SW 1271 (cell line): ENCODE data around the gene CBX4.
"Not testable (repeated sequence)": the region's sequence is repeated elsewhere in the genome, so short reads cannot be mapped to it uniquely, and the experiment has no call there.

ENCODE experiments used
- DNase-seq, 2 experiments: peaks; one replicate each; lab custom pipeline; 2025; lab: John Stamatoyannopoulos, UW

CBX4 gene

DNA sequence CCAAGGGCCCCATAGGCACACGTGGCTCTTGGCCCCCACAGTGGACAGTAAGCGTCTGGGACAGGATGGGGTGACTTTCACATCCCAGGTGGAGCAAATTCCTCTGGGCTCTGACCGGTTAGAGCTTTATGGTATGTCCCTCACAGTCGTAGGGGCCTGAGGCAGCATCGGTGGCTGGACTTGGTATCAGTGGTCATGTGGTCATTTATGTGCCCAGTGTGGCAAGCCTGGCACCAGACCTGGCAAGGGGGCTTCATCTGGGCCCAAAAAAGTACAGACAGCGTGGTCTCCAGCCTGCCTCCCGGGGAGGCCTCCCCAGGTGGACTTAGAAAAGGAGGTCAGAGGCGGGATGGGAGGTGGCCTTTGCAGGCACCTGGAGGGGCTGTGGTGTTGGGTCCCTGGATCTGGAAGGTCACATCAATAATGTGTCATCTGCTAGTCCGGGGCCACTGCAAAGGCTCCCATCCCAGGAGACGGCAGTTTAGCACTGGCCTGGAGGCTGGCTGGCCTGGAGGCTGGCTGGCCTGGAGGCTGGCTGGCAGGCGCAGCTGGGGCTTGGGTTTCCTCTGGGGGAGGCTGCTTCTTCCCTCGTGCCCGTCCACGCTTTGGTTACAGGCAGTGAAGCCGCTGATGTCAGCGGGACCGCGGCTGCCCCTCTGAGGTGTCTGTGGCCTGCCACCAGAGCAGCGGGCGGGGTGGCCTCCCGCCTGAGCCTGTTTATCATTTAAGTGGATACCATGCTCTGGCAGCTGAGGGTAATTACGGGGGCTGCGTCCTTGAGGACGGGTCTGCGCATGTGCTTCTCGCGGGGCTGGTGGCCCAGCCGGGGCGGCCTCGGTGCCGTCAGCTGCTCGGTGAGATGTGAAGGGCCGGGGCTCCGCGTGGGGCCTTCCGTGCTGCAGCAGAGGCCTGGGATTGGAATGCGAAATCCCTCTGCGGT is 20.7 kb upstream of the CBX4 start:
- DNase-seq = no peak

DNA sequence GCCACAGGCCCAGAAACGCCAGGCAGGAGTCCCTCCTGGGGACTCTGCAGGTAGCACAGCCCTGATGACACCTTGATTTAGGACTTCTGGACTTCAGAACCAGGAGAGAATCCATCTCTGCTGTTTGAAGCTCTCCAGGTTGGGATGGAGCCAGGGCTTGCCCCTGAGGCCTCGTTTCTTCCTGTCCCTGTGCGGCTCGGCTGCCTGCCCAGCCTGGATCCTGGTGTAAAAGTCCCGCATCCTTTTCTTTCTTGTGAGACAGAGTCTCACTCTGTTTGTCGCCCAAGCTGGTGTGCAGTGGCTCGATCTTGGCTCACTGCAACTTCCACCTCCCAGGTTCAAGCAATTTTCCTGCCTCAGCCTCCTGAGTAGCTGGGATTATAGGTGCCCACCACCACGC is 17.9 kb upstream of the CBX4 start:
- DNase-seq = no peak

DNA sequence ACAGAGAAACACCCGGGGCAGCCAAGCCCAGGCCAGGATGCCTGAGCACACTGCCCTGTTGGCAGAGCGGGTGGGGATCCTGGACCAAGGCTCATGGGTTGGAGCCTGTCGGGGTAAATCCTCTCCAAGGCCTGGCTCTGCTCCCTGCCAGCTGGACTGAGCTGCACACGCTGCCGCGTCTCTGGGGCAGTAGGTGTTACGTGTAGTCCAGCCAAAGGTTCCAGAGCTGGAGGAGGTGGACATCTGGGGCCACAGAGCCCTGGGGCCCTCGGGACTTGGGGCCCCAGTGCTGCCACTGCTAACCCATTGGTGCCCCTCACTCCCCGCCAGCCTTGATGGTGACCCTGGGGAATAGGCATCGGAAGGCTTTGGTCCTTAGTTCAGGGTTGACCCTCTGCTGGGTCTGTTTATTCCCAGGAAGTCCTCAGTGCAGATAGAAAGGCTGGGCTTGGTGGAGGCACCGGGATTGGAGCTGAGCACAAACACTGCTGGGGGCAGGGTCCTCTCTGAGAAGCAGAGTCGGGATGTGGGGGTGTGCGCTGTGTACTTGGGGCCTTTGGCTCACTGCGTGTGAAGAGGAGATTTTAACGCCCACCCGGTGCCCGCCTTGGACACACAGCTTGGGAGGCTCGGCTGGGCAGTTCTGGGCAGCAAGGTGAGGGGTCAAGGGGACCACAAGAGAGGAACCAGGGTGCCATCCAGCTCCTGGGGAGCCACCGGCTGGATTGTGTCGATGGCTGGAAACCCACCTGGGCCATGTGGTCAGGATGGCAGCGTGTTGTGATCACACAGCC is 16.3 kb upstream of the CBX4 start:
- DNase-seq = no peak

DNA sequence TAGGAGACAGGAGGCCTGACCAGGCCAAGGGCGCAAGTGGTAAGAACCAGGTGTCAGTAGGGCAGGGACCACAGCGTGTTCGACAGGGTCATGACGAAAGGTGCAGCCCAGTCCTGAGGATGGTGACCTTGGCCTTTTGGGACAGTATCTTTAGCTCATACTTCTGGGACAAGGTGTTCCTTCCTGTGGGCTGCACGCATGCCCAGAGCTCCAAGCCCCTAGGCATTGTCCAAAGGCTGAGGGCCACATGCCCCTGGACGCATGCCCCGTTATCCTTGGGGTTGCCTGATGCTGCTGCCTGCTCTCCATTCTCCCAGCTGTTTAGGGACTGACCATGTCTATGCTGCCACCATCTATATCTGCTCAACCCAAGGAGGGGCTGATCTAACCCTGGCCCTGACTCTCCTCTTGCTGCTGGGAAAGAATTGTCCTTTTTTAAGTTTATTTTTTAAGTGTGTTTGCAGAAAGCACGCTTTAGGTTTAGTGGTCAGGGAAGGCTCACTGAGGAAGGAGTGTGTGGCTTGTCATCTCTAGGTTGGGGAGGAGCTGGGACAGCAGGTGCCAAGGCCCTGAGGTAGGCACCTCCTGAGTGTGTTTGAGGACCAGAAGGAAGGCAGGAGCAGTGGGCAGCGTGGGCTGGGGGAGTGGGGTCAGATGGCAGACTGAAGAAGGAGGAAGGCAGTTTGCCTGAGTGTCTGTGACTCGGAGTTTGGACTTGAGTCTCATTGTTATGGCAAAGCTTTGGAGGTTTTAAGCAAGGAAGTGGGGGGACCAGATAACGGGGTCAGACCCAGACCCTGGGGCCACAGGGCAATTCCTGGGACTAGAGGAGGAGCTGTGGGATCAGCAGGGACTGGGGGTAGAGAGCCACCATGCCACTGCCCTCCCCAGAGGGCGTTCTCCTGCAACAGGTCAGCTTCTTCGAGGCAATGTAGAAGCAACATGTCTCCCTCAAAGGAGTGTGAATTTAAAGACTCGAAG is 15.1 kb upstream of the CBX4 start:
- DNase-seq = no peak

DNA sequence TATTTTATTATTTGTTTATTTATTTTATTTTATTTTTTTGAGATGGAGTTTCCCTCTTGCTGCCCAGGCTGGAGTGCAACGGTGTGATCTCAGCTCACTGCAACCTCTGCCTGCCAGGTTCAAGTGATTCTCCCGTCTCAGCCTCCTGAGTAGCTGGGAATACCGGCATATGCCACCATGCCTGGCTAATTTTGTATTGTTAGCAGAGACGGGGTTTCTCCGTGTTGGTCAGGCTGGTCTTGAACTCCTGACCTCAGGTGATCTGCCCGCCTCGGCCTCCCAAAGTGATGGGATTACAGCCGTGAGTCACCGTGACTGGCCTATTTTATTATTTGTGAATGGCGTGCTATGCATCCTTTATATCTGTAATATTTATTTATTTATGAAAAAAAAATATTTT is 13.9 kb upstream of the CBX4 start:
- DNase-seq = not testable (repeated sequence)

DNA sequence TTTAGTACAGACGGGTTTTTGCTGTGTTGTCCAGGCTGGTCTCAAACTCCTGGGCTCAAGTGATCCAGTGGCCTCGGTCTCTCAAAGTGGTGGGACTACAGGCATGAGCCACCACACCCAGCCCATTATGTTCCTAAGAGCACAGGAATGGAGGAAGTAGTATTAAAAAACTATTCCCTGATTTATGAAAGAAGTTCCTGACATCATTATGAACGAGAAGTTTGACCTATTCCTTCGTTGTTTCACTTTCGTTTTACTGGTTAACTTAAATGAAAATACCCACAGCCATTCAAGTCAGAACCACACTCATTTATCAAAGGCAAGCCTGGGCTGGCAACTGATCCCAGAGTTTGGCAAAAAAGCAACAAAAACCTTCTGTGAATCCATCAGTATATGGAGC is 13.5 kb upstream of the CBX4 start:
- DNase-seq = no peak

DNA sequence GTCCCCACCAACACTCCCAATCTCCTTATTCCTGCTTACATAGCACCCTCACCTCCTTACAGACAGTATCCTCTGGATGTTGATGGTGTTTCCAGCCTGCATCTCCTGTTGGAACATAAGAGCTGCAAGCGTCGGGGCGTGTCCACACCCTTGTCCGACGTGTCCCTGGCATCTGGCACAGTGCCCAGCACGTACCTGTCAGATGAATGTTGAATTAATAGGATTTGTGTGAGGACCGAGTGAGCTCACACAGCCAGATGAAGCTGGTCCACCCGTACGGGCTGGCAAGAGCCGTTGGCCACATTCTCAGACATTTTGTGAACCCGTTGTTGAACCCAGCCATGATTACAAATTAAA is 12.2 kb upstream of the CBX4 start:
- DNase-seq = no peak

DNA sequence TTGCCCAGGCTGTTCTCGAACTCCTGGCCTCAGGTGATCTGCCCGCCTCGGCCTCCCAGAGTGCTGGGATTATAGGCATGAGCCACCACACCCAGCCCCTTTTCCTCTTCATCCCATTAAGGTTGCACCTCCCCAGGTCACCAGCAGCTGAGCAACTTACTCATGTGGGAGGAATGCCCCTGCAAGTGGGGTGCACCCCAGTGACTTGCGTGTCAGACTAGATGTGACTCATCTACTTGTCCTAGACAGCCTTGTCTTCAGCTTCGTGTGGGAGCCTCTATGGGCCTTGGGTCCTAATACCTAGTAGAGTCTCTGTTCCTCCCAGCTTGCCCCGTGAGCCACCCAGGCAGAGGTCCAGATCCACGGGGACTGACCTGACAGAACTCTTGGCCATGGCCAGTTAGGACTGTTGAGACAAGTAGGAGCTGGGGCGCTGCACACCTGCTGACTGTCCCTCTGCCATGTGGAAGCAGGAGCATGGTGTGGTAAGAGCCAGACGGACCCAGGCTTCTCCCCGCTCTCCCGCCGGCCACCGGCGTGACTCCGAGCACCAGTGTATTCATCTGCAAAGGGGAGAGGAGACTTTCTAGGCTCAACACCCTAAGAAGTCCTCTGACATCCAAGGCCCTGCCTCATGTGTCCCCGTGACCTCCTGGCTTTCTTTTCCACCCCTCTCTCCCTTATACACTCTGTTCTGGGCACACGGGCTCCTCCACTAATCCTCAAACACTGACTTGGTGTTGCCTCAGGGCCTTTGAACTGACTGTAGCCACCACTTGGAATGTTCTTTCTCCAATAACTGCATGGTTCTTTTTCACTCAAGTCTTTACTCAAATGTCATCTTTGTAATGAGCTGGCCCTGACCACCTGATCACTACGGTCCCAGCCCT is 11.6 kb upstream of the CBX4 start:
- peak; percentile 46 to 49 for DNase-seq

DNA sequence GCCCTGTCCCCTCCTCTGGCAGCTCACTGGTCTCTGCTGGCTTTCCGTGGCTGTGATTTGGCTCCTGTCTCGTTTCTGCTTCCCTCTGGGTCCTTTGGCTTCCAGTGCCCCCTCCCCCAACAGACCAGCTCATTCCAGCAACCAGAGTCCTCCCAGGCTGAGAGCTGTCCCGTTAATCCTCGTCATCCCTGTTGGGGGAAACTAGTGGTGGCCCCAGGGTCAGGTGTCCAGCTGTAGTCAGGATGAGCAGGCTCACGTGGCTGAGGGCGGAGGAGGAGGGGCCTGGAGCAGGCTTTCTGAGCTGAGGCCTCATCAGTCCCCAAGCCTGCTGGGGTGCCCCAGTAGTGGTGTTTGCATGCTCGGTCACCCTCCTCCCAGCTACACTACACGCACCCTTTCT is 10.7 kb upstream of the CBX4 start:
- no peak for DNase-seq

DNA sequence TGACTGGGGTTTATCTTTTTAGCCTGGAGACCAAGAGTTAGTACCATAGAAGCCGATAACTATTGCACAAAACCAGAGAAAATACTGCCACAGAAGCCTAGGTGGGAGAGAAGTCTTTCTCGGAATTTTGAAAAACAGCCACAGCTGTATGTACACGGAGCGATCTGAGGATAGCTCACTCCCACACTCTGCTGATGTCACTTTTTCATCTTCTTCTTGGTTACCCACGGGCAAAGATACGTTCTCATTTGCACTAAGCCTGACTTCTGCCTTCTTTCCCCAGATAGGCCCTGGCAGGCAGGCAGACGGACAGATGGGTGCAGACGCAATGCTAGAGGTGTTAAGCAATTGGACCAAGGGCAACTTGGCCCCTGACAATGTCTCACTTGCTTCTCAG is 9.1 kb upstream of the CBX4 start:
- no peak for DNase-seq

DNA sequence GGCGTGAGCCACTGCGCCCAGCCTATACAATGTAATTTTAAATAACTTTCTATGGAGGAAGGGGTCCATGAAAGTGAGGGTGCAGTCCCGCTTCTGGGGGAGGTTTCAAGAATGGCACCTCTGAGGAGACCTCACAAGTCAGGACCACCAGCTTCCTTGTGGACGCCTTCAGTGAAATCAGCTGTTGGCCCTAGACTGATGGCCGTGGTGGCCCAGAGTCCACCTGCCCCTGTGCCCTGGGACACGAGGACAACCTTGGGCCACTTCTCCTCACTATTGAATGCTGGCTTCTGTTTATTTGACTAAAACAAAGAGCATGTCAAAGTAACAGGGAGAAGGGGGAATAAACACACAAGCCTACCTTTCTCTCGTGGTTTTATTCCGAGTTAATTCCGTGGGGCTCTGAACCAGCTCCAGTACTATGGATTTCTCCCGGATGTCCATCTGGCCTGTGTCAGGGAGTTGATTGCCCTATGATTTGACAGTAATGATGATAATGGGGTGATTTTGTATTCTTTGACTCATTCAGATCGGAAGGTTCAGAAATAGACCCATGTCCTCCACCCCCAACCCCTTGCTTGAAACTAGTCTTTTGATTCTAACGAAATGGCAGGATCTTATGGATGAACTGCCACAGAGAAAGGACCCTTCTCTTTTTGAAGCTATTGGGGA is 8.6 kb upstream of the CBX4 start:
- no peak for DNase-seq

DNA sequence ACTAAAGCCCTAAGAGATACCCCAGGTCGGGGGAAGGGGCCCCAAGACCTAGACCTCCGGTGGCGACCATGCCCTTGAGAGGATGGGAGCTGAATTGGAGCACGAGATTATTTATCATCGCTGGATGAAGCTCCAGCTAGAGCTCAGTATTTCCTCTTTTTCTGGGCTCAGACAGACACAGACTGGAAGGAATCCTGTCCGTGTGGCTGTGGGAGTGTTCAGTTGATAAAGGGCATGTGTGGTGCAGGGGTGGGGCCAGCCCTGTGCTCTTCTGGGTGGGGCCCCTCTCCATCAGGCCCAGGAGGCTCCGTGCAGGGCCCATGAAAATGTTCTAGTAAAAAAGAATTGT is 6.3 kb upstream of the CBX4 start:
- DNase-seq = no peak

DNA sequence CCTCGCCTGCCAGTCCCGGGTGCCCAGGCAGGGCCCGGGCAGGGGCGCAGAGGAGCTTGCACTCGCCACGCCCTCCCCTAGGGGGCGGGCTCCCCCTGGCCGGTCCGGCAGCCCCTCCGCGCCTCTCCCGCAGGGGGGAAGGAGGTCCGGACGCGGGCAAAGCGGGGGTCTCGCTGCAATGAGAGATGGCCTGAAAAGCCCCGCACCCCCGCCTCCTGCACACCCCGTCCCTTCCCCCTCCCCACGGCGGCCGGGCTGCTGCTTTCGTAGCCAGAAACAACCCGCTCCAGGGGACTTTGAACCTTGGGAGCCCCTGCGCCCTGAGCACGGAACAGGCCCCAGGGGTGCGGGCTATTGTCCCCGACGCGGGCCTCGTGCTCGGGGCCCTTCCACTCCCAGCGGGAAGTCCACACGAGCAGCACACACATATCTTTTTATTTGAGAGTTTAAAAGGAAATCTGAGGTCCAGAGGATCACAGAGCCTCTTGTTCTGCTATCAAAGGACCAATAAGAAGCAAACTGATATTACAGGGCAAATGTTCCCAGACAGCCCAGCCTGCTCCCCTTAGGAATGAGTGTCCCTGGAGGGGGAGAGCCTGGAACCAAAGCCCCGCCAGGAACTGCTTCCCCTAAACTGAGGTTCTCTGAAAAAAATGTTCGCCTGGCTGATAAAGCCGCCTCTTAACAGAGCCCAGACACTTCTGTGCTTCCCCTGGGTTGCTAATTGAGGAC is 5.8 kb upstream of the CBX4 start:
- DNase-seq = no peak

DNA sequence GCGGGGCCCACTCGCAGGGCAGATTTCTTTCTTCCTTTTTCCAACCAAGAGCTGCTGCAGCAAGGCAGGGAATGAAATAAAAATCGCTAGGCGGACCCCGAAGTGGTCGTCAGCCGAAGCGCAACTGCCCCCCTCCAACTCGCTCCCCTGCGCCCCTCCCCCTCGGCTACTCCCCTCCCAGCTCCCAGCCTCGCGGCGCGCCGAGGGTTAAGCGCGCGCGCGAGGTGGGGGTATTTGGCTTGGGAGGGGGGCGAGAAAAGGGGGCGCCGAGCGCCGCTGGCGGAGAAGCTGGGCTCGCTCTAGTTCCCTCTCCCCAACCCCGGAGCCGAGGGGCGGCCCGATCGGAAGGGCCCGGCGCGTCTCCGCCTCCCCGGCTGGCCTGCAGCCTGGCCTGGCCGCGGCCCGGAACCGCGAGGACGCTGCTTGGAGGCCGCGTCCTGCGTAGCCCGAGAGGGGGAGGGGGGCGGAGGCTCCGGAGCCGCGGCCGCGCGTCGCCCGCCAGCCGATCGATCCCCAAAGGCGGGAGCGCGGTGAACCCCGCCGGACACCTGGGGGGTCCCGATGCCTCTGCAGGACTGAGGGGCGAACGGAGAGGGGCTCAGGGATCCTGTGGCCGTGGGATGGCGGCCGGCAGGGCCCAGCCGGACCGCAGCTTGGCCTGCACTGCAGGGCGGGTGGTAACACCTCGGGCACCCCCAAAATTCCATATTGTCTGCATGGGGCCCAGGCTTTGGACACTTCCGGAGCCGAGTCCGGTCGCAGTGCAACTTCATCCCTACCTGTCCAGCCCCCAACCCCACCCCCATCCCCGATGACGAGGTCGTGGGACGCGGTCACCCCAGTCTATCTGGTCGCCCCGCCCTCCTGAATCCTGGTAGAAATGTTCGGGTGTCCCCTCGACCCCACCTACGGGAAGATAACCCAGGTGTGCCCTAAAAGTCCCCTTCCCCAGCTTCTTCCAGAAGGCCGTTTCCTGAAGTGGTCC is 4.9 kb upstream of the CBX4 start:
- no peak for DNase-seq

DNA sequence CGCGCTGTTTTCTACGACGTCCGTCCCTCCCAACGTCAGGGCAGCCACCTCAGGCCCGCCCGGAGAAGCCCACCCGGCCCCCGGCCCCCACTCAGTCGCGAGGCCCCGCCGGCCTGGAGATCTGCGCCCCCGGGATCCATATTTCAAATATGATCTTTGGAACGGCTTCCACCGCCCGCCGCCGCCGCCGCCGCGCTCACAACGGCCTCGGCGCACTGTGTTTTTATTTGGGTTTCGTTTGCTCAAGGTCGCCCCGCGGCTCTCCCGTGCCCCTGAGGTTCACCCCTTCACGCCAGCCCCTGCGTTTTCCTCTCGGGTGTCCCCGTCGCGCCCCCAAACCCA is 4.2 kb upstream of the CBX4 start:
- no peak for DNase-seq

DNA sequence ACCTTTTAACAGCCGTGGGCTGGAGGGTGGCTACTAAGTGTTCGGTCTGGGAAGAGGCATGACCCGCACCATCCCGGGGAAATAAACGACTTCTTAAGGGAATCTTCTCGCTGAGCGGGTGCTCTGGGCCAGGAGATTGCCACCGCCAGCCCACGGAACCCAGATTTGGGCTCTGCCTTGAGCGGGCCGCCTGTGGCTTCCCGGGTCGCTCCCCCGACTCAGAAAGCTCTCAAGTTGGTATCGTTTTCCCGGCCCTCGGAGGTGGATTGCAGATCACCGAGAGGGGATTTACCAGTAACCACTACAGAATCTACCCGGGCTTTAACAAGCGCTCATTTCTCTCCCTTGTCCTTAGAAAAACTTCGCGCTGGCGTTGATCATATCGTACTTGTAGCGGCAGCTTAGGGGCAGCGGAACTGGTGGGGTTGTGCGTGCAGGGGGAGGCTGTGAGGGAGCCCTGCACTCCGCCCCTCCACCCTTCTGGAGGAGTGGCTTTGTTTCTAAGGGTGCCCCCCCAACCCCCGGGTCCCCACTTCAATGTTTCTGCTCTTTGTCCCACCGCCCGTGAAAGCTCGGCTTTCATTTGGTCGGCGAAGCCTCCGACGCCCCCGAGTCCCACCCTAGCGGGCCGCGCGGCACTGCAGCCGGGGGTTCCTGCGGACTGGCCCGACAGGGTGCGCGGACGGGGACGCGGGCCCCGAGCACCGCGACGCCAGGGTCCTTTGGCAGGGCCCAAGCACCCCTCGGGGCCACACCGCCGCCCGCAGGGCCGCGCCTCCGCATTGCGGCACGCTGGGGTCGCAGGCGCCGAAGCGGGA is 3.6 kb upstream of the CBX4 start:
- DNase-seq = no peak

DNA sequence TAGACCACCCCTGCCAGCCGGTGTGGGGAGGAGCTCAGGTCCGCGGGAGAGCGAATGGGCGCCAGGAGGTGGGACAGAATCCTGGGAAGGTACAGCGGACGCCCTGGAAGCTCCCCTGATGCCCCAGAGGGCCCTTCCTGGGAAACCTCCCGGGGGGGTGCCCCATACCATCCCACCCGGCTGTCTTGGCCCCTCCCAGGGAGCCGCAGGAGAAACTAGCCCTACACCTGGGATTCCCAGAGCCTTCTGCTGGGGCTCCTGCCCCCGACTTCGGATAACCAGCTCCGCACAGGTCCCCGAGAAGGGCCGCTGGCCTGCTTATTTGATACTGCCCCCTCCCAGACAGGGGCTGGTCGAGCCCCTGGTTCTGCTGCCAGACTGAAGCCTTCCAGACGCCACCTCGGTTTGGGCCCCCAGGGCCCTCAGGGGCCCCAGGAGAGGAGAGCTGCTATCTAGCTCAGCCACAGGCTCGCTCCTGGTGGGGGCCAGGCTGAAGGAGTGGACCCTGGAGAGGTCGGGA is 3.0 kb upstream of the CBX4 start:
- DNase-seq = no peak
